ENCODE measurements around the gene PTRH2.
A peak's percentile ranks its signal among the peaks of the same experiment; 100 is the strongest.

The PTRH2 gene

DNA sequence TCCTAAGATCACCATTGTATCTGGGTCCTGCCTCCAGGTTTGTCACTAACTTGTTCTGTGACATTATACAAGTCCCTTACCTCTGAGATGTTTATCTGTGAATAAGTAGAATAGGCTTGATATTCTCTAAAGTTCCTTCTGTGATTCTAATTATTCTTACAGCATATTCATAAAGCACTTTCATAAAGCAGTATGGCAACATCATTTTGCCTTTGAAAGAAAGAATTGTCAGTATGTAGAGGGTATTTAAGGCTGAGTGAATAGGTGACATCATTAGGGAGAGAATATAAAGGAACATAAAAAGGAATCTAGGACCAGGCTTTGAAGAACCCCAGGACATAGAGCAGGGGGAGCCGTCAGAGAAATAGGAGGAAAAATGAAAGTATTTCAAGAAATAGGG lies 15.8 kb upstream of the PTRH2 start:
- no peak for DNase-seq (ENCODE audit: extremely low spot score, insufficient read length, low read depth)
- no peak for FAIRE-seq

- no peak for DNase-seq (ENCODE audit: extremely low spot score, insufficient read length, low read depth)
- FAIRE-seq = no peak
Observed at GRCh38 chr17:59722623-59723022, 15.4 kb upstream of the PTRH2 start.

- DNase-seq (ENCODE audit: extremely low spot score, insufficient read length, low read depth) = no peak
- FAIRE-seq = no peak
Observed at GRCh38 chr17:59719526-59719925, 12.3 kb upstream of the PTRH2 start.

DNA sequence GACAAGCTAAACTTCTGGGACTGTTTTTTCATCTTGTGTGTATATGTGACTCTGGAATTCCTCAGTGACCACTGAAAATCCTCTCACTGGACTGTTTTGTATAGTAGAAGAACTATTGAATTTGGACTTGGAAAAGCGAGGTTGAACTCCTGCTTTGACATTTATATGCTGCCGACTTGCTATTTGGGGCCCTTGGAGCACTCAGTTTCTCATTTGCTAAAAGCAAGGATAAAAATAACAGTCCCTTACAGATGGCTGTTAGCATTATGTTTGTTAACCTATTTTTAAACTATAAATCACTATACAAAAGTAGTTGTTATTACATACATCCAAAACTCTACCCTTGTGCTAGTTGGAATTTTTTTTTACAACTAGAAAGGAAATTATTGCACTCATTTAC lies 9.2 kb upstream of the PTRH2 start:
- FAIRE-seq = no peak

DNA sequence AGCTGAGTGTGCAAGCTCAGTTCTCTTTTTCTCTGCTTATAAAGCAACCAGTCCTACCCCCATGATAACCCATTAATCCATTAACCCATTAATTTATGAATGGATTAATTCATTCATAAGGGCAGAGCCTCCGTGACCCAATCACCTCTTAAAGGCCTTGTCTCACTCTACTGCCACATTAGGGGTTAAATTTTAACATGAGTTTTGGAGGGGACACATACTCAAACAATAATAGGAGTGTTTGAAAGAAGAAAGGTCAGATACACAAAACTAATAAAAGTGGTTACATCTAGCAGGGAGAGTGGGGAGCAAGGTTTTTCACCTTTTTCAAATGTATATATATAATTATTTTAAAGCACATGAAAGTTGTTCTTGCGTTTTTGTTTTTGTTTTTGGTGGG lies 7.0 kb upstream of the PTRH2 start:
- DNase-seq (ENCODE audit: extremely low spot score, insufficient read length, low read depth) = no peak
- FAIRE-seq = no peak

More for the DNA sequence above, 9.2 kb upstream of the PTRH2 start:
- no peak for DNase-seq (ENCODE audit: extremely low spot score, insufficient read length, low read depth)

GRCh38 chr17:59712862-59713261 lies 5.6 kb upstream of the PTRH2 start:
- DNase-seq (ENCODE audit: extremely low spot score, insufficient read length, low read depth) = no peak

DNA sequence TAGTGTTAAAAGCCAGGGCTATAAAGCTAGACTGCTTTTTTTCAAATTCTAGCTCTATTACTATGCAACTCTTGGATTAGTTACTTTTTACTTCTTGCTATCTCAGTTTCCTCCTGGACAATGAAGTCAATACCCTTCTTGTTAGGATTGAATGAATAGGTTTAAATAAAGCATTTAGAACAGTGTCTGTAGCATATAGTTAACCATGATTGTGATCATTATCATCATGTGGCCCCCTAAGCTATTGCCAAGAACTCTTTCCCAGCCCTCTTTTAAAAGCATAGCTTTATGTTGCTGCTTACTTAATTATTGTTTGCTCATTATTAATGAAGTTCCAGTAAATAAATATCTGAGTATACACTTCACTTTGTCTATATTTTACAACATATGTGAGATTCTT lies 4.7 kb upstream of the PTRH2 start:
- FAIRE-seq = no peak
- DNase-seq (ENCODE audit: extremely low spot score, insufficient read length, low read depth) = no peak

More at GRCh38 chr17:59712862-59713261, 5.6 kb upstream of the PTRH2 start:
- no peak for FAIRE-seq

GRCh38 chr17:59707971-59708430 lies 771 bp upstream of the PTRH2 start:
- FAIRE-seq (no peak), DNase-seq (ENCODE audit: extremely low spot score, insufficient read length, low read depth) (no peak)

GRCh38 chr17:59702304-59702703 lies 4.9 kb downstream of the PTRH2 start:
- FAIRE-seq (no peak), DNase-seq (ENCODE audit: extremely low spot score, insufficient read length, low read depth) (no peak)

DNA sequence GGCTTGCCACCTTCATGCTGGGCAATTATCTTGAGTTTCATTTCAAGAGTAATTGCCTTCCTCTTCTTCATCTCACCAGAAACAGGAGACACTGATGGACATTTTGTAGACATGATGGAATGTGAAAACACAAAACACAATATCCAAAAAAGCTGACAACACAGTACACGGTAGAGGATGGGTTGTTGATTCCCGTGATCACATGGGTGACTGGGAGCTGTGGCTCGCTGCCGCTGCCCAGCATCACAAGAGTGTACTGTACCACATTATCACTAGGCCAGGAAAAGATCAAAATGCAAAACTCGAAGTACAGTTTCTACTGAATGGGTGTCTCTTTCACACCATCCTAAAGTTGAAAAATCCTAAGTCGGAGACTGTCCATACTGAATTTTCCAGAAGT lies 7.4 kb downstream of the PTRH2 start:
- no peak for DNase-seq (ENCODE audit: extremely low spot score, insufficient read length, low read depth)
- FAIRE-seq = no peak

DNA sequence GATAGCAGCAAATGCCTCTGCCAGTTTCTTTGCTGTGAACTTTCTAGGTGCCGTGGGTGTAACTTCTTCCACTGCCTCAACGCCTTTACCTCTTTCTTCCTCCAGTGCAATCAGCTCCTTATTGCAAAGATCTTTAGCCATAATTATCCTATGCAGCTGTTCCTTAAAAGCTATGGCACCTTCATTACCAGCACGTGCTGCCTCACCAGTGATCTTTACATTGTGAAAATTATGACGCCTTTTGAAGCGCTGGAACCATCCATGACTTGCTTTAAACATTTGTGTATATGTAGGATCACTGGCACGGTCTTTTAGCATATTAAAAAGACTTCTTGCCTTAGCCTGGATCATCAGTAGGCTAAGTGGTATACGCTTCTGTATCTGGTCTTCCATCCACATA lies 8.0 kb downstream of the PTRH2 start:
- DNase-seq (ENCODE audit: extremely low spot score, insufficient read length, low read depth) (no peak), FAIRE-seq (no peak)

- no peak for FAIRE-seq
- DNase-seq (ENCODE audit: extremely low spot score, insufficient read length, low read depth) = no peak
Observed at GRCh38 chr17:59698143-59698542, 9.1 kb downstream of the PTRH2 start.

DNA sequence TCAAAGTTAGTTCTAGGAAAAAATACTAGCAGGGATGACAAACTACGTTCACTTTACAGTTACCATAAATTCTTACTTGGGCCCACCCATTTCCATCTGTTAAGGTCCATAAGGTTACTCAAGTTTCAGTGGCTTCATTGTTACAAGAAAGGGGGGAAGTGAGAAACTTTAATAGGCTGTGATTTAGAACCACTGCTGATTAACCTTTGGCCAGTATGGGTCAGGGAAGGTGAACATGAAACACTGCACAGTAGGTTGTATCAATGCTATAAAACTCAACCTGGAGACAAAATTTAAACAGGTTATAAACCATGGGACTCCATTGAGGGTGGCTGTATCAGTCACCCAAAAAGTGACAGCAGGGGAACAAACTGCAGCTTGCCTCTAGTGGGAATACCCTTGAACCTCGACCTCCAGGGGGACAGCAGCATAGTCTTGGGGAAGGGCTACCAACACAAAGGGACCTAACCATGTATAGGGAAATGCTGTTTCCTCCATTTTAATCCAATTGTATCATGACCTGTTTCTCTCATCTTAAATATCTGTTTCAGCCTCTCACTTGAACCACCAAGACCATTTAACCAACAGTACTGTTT lies 10.4 kb downstream of the PTRH2 start:
- peak; percentile 46 for FAIRE-seq
- DNase-seq (ENCODE audit: extremely low spot score, insufficient read length, low read depth) = no peak

DNA sequence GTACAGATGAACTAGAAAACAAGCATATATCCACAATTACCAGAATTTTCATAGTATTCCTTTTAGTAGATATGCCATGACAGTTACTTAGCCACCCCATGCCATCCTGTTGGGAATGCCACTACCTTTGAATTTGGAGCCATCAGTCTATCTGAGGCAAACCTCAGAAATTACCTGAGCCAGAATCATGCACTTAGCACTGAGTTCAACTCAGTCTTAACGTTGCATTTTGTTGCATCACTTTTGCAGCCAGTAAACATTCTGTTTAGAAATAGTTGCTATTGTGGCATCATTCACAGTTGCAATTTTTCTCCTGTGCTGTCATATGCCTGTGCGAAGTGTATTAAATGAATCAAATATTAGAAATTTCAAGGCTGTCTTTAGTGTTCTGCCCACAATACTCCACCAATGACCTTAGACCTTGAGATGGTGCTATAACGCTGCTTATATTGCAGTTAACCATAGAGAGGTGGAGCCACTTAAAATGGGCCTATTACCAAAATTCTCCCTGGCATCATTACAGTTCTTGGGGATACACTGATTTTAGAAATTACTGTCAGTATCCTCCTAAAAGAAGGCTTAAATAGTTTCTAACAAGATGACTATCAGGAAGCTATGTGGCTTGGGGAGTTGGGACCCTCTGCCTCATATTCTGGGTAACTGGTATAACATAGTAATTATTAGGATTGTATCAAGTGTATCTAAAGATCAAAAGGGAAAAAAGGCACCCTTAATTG lies 11.1 kb downstream of the PTRH2 start:
- no peak for FAIRE-seq
- DNase-seq (ENCODE audit: extremely low spot score, insufficient read length, low read depth) = no peak

DNA sequence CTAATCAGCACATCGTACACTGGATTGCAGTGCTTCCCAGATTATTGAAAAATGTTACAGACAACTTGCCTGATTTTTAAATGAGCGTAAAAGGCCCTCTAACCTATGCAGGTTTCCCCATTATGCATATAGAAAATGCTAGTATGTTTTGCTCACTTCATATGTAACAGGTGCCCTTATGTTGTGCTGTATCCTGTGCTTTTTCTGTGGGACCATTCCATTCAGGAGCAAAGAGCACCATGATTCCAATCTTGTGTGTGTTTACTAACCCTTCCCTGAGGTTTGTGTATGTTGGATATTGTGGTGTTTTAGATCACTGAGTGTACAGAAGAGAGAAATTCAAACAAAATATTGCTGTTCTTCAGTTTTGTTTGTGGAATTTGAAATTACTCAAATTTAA lies 12.9 kb downstream of the PTRH2 start:
- FAIRE-seq = no peak
- DNase-seq (ENCODE audit: extremely low spot score, insufficient read length, low read depth) = no peak

DNA sequence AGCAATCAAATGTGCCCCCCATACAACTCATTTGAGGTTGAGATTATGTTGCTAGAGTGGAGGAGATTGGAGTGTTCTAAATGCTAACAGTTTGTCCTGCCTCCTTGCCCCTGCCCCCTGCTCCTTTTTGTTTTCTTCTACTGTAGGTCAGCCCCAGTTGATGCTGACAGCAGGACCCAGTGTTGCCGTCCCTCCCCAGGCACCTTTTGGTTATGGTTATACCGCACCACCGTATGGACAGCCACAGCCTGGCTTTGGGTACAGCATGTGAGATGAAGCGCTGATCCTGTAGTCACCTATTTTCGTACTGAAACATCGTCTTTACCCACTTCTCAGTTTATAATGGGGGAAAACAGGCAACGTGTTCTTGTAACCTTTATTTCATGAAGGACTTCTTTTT lies 13.6 kb downstream of the PTRH2 start:
- no peak for FAIRE-seq
- DNase-seq (ENCODE audit: extremely low spot score, insufficient read length, low read depth) = no peak

DNA sequence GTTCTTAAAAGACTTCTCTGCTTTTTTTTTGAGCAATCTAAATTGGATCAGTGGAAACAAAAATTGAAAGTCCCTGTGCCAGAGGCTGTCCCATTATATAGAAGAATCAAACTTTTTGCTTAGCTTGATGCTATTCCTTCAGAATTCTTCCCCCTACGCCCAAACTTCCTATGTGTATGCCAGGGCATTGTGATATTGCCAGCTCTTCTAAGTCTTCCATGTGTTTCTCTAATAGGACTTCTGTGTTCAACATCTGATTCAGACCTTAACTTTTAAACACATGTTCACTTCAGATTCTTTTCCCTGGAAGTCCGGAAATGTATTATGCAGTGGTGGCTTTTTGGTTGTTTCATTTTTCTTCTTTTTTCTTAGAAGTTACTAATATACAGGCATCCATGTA lies 18.7 kb downstream of the PTRH2 start:
- DNase-seq (ENCODE audit: extremely low spot score, insufficient read length, low read depth) = no peak
- no peak for FAIRE-seq

DNA sequence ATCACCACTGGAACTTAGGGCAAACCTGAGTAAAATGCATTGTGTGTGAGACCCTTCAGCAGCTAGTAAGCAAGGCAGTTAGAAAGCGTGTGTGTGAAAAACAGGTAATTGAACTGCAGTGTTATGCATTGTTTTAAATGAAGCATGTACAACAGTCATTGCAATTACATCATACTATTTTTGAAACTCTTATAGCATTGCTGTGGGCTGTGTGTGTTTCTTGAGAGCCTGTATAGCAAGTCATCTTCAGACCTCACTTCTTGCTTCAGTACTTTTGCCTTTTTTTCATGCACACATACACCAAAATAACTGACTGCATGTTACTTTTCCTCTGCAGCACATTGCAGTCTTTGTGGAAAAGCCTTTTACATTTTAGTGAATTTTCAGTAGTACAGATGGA lies 19.2 kb downstream of the PTRH2 start:
- DNase-seq (ENCODE audit: extremely low spot score, insufficient read length, low read depth) (no peak), FAIRE-seq (no peak)

DNA sequence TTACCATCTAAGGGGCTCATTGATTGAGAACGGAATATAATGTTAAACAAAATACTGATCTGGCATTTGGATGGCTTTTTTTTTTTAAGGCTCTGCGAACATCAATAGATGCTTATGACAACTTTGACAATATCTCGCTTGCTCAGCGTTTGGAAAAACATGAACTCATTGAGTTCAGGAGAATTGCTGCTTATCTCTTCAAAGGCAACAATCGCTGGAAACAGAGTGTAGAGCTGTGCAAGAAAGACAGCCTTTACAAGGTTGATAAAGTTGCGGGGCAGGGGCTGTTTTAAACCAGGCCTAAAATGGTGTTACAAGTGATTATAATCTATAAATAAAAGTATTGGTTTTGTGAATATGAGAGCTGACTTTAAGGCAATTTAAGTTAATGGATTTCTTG lies 22.3 kb downstream of the PTRH2 start:
- no peak for DNase-seq (ENCODE audit: extremely low spot score, insufficient read length, low read depth)
- FAIRE-seq = no peak

- DNase-seq (ENCODE audit: extremely low spot score, insufficient read length, low read depth) (no peak), FAIRE-seq (no peak)
Observed at GRCh38 chr17:59683283-59683682, 23.9 kb downstream of the PTRH2 start.

- DNase-seq (ENCODE audit: extremely low spot score, insufficient read length, low read depth) = no peak
- FAIRE-seq = no peak
Observed at GRCh38 chr17:59680314-59680713, 26.9 kb downstream of the PTRH2 start.

DNA sequence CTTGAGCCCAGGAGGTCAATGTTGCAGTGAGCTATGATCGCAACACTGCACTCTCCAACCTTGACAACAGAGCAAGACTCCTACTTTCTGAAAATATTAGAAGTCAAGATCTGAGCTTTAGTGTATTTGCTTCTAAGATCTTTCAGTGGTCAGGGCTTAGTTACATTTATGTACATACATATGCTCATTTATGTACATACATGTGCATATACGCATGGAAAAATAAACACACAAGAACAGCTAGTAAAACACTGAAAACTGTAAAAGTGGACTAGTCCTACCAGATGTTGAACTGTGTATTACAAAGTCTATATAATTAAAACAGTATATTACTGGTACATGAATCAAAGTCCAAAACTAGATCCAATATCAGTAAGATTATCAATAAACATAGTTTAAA lies 28.3 kb downstream of the PTRH2 start:
- FAIRE-seq = no peak
- no peak for DNase-seq (ENCODE audit: extremely low spot score, insufficient read length, low read depth)

Data from GM18507 (cell line).